ENCODE measurements around the gene CCR7.

GRCh38 chr17:40511136-40511535, 54.1 kb downstream of the CCR7 start:
- TF ChIP-seq CTCF (IDR thresholded peaks at IDR 0.05; ENCODE audit: insufficient read depth, low read depth, low read length) (no peak), EZH2 (IDR thresholded peaks at IDR 0.05; ENCODE audit: insufficient read depth, low read length) (no peak)

Data from astrocyte (in vitro differentiated cells and primary cell).